ENCODE measurements around the gene LYZL2.
A peak's percentile ranks its signal among the peaks of the same experiment; 100 is the strongest.
"Not testable (repeated sequence)": the region's sequence is repeated elsewhere in the genome, so short reads cannot be mapped to it uniquely, and the experiment has no call there.

LYZL2 gene

GRCh38 chr10:30639946-30640786 lies 10.6 kb upstream of the LYZL2 start:
- DNase-seq (ENCODE audit: low spot score), result peak; percentile 58
- TF ChIP-seq CTCF (IDR thresholded peaks at IDR 0.05; ENCODE audit: extremely low read depth, missing control alignments), result peak; percentile 72

GRCh38 chr10:30637881-30638467 lies 8.4 kb upstream of the LYZL2 start:
- no peak for DNase-seq (ENCODE audit: low spot score)

GRCh38 chr10:30631188-30631587 lies 1.6 kb upstream of the LYZL2 start:
- DNase-seq (ENCODE audit: low spot score), result no peak
- TF ChIP-seq CTCF (IDR thresholded peaks at IDR 0.05; ENCODE audit: extremely low read depth, missing control alignments), result no peak

More at GRCh38 chr10:30637881-30638467, 8.4 kb upstream of the LYZL2 start:
- no peak for TF ChIP-seq CTCF (IDR thresholded peaks at IDR 0.05; ENCODE audit: extremely low read depth, missing control alignments)

- no peak for DNase-seq (ENCODE audit: low spot score)
- no peak for TF ChIP-seq CTCF (IDR thresholded peaks at IDR 0.05; ENCODE audit: extremely low read depth, missing control alignments)
Observed at GRCh38 chr10:30630571-30630970, 1.0 kb upstream of the LYZL2 start.

- DNase-seq (ENCODE audit: low spot score), result not testable (repeated sequence)
Observed at GRCh38 chr10:30628576-30628975, 977 bp downstream of the LYZL2 start.

GRCh38 chr10:30626837-30627236 lies 2.7 kb downstream of the LYZL2 start:
- not testable (repeated sequence) for DNase-seq (ENCODE audit: low spot score)

- not testable (repeated sequence) for DNase-seq (ENCODE audit: low spot score)
Observed at GRCh38 chr10:30626196-30626595, 3.4 kb downstream of the LYZL2 start.

GRCh38 chr10:30625080-30625479 lies 4.5 kb downstream of the LYZL2 start:
- no peak for DNase-seq (ENCODE audit: low spot score)
- no peak for TF ChIP-seq CTCF (IDR thresholded peaks at IDR 0.05; ENCODE audit: extremely low read depth, missing control alignments)

- TF ChIP-seq CTCF (IDR thresholded peaks at IDR 0.05; ENCODE audit: extremely low read depth, missing control alignments), result no peak
- DNase-seq (ENCODE audit: low spot score), result no peak
Observed at GRCh38 chr10:30619966-30620365, 9.6 kb downstream of the LYZL2 start.
